Breast epithelium (tissue), 4 donors: ENCODE measurements around the gene FGF11. TPM values are rescaled to one million over a fixed set of nuclear protein-coding genes. Genes with fewer than 3 reads are reported as not detected.

Experiments
- DNase-seq, 2 donors: peaks; one replicate each; pipeline ENCODE4 v3.0.0-alpha.2; 2019; ENCODE audit warnings: low spot score in 2 of 2
- H3K27ac ChIP-seq, 2 donors: fragments of 200-600 bp; sonication (generic) in 1 of 2; one replicate each; pipeline ENCODE4 v1.5.1; 2016 to 2019; ENCODE audit warnings: mild to moderate bottlenecking in 1 of 2
- H3K27me3 ChIP-seq, 2 donors: fragments of 200-600 bp; sonication (generic) in 1 of 2; one replicate each; pipeline versions ENCODE4 v1.5.1 to v1.6.0; 2017 to 2019; ENCODE audit warnings: control low read depth in 1 of 2, mild to moderate bottlenecking in 1 of 2
- H3K36me3 ChIP-seq: fragments of 200-600 bp; one replicate; pipeline ENCODE4 v1.5.1; 2019
- H3K4me1 ChIP-seq, 2 donors: fragments of 200-600 bp; sonication (generic); one replicate each; pipeline ENCODE4 v1.5.1; 2016 to 2019; ENCODE audit warnings: control low read depth in 1 of 2
- H3K4me3 ChIP-seq, 3 donors: fragments of 200-600 bp; sonication (generic); 1 replicate in 2 of 3; 2 replicates in 1 of 3; pipeline ENCODE4 v1.5.1; 2016 to 2019; ENCODE audit warnings: mild to moderate bottlenecking in 3 of 3, moderate library complexity in 2 of 3
- H3K9me3 ChIP-seq, 2 donors: fragments of 200-600 bp; sonication (generic) in 1 of 2; one replicate each; pipeline ENCODE4 v1.5.1; 2016 to 2019; ENCODE audit warnings: control low read depth in 1 of 2
- CTCF ChIP-seq, 3 donors: fragments of 450-650 bp; IDR thresholded peaks; one replicate each; pipeline ENCODE4 v1.5.1; 2016 to 2017; ENCODE audit warnings: antibody characterized with exemption in 3 of 3, mild to moderate bottlenecking in 3 of 3, moderate library complexity in 3 of 3
- POLR2A ChIP-seq: fragments of 450-650 bp; IDR thresholded peaks from one replicate; pipeline ENCODE4 v1.6.1; 2016; ENCODE audit warnings: antibody characterized with exemption, mild to moderate bottlenecking, moderate library complexity
- POLR2AphosphoS5 ChIP-seq, 3 donors: sonication (generic); formaldehyde crosslinking; IDR thresholded peaks; one replicate each; pipeline ENCODE4 v1.6.1; 2017; ENCODE audit warnings: antibody characterized with exemption in 3 of 3
- intact Hi-C: fragments of 100-400 bp; cut with DNase I; formaldehyde crosslinking; loops from one replicate; pipeline ENCODE4 v1.15.1; 2023; ENCODE audit warnings: low total_unique reads
- total RNA-seq, 3 donors: library from RNA; depleted of rRNA; stranded (reverse); fragments of >200 nt; gene quantifications; one replicate each; pipeline ENCODE4 v1.1.0, GENCODE V29; 2016

FGF11 gene
- total RNA-seq, 3 donors from 2014 or later = 2.1 to 2.9 (median 2.9) TPM

- H3K4me1 ChIP-seq = no peaks in the 10 kb centered on the region
- TF ChIP-seq CTCF (IDR thresholded peaks at IDR 0.05) (no peak), POLR2A (no peak), POLR2AphosphoS5 (IDR thresholded peaks at IDR 0.05) (no peak)
- intact Hi-C loops = loop anchor here (10.0 kb wide), 2 partner anchors 55 to 75 kb away; partner anchors contain the start of genes KCTD11, POLR2A, SLC35G6 and TMEM95
- H3K9me3 ChIP-seq = no peaks in the 10 kb centered on the region
- DNase-seq = no peak
- no peaks in the 10 kb centered on the region for H3K36me3 ChIP-seq
- H3K4me3 ChIP-seq = no peak overlapping the region
- H3K27ac ChIP-seq = no peak overlapping the region
- H3K27me3 ChIP-seq = no peaks in the 10 kb centered on the region
Measured at GRCh38 chr17:7429722-7430121, 9.6 kb upstream of the FGF11 start.

- intact Hi-C loops = loop anchor here (10.0 kb wide), 2 partner anchors 54 to 76 kb away; partner anchors contain the start of genes KCTD11, POLR2A, SLC35G6 and TMEM95
- H3K4me3 ChIP-seq = no peak overlapping the region
- H3K4me1 ChIP-seq = peaks cover 0 to 3% of the 10 kb centered on the region in 2 donors
- H3K27ac ChIP-seq = no peak overlapping the region
- H3K9me3 ChIP-seq = no peaks in the 10 kb centered on the region
- H3K36me3 ChIP-seq = no peaks in the 10 kb centered on the region
- TF ChIP-seq POLR2A (no peak), POLR2AphosphoS5 (IDR thresholded peaks at IDR 0.05) (no peak), CTCF (IDR thresholded peaks at IDR 0.05) (no peak)
- DNase-seq = no peak
- H3K27me3 ChIP-seq = no peaks in the 10 kb centered on the region
Measured at GRCh38 chr17:7431231-7431630, 8.1 kb upstream of the FGF11 start.

- no peaks in the 10 kb centered on the region for H3K27me3 ChIP-seq
- TF ChIP-seq POLR2A (no peak), CTCF (IDR thresholded peaks at IDR 0.05) (no peak), POLR2AphosphoS5 (IDR thresholded peaks at IDR 0.05) (no peak)
- peaks cover 0 to 7% of the 10 kb centered on the region in 2 donors for H3K4me1 ChIP-seq
- intact Hi-C loops = loop anchor here (10.0 kb wide), 2 partner anchors 53 to 77 kb away; partner anchors contain the start of genes KCTD11, POLR2A, SLC35G6 and TMEM95
- H3K36me3 ChIP-seq = no peaks in the 10 kb centered on the region
- no peak for DNase-seq
- no peak overlapping the region for H3K4me3 ChIP-seq
- no peaks in the 10 kb centered on the region for H3K9me3 ChIP-seq
- H3K27ac ChIP-seq = no peak overlapping the region
Measured at GRCh38 chr17:7432296-7432695, 7.0 kb upstream of the FGF11 start.

DNA sequence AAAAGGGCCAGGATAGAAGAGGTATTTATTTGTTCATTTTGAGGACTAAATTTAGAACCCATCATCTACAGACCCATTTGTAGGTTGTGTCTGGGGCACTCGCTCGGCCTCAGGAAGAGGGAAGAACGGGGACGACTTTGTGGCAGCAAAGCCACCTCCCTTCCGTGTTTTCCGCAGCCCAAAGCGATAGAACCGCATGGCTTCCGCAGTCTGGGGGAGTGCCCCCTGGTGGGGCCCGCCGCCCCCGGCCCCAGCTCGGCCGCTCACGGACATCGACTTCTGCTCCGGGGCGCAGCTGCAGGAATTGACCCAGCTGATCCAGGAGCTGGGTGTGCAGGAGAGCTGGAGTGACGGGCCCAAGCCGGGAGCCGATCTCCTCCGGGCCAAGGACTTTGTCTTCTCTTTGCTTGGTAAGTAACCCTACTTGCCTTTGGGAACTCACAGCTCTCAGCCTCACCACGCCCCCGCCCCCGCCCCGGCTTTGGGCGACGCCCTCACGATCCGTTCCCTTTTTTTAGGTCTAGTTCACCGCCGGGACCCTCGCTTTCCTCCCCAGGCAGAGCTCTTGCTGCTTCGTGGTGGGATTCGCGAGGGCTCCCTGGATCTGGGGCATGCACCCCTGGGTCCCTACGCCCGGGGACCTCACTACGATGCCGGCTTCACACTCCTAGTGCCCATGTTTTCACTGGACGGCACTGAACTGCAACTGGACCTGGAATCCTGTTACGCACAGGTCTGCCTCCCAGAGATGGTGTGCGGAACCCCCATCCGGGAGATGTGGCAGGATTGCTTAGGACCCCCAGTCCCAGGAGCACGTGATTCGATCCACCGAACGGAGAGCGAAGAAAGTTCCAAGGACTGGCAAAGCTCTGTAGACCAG is 3.4 kb upstream of the FGF11 start:
- Histone ChIP-seq H3K27ac (peak overlapping the region; percentile 91 to 93), H3K36me3 (no peaks in the 10 kb centered on the region), H3K27me3 (no peaks in the 10 kb centered on the region), H3K9me3 (no peaks in the 10 kb centered on the region), H3K4me3 (peak overlapping the region; percentile 46 to 81 (median 62)), H3K4me1 (peaks cover 8 to 21% of the 10 kb centered on the region in 2 donors)
- intact Hi-C loops = loop anchor here (10.0 kb wide), 2 partner anchors 49 to 81 kb away; partner anchors contain the start of genes KCTD11, POLR2A, SLC35G6 and TMEM95
- DNase-seq = peak in 1 of 2 donors; percentile 63
- TF ChIP-seq POLR2A (no peak), CTCF (IDR thresholded peaks at IDR 0.05) (no peak), POLR2AphosphoS5 (IDR thresholded peaks at IDR 0.05) (no peak)
